ENCODE results near the gene ANXA6. TPM values are rescaled to one million over a fixed set of nuclear protein-coding genes. Genes with fewer than 3 reads are reported as not detected.

ANXA6 gene
- total RNA-seq, 1 experiment from 2014 or later = 51.9 TPM

GRCh38 chr5:151183456-151184245 is 26.1 kb upstream of the ANXA6 start:
- Histone ChIP-seq H3K4me3 (ENCODE audit: low read depth, low read length) (no peak overlapping the region), H3K36me3 (ENCODE audit: control insufficient read depth, insufficient read depth, low read length) (no peaks in the 10 kb centered on the region), H3K9me3 (no peaks in the 10 kb centered on the region), H3K4me1 (no peaks in the 10 kb centered on the region), H3K27me3 (replicated peaks; ENCODE audit: control insufficient read depth, insufficient read depth, low read length) (no peaks in the 10 kb centered on the region)
- Mint-ChIP-seq H3K4me3 (ENCODE audit: unreplicated experiment) (no peak overlapping the region), H3K4me1 (ENCODE audit: low read depth, unreplicated experiment) (no peaks in the 10 kb centered on the region), H3K9me3 (ENCODE audit: unreplicated experiment) (peaks cover 2% of the 10 kb centered on the region), H3K36me3 (ENCODE audit: insufficient read depth, unreplicated experiment) (no peaks in the 10 kb centered on the region), H3K27me3 (ENCODE audit: insufficient read depth, unreplicated experiment) (no peaks in the 10 kb centered on the region), H3K27ac (ENCODE audit: unreplicated experiment) (no peak overlapping the region)
- ChIA-PET CTCF (interaction anchor here (0.5 kb wide), 1 partner anchor 58 kb away, joined by 3 read pairs; no protein-coding TSS in a partner anchor), POLR2A (no interaction called here)
- TF ChIP-seq, protein P1, sequence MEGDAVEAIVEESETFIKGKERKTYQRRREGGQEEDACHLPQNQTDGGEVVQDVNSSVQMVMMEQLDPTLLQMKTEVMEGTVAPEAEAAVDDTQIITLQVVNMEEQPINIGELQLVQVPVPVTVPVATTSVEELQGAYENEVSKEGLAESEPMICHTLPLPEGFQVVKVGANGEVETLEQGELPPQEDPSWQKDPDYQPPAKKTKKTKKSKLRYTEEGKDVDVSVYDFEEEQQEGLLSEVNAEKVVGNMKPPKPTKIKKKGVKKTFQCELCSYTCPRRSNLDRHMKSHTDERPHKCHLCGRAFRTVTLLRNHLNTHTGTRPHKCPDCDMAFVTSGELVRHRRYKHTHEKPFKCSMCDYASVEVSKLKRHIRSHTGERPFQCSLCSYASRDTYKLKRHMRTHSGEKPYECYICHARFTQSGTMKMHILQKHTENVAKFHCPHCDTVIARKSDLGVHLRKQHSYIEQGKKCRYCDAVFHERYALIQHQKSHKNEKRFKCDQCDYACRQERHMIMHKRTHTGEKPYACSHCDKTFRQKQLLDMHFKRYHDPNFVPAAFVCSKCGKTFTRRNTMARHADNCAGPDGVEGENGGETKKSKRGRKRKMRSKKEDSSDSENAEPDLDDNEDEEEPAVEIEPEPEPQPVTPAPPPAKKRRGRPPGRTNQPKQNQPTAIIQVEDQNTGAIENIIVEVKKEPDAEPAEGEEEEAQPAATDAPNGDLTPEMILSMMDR (IDR thresholded peaks at IDR 0.05; ENCODE audit: insufficient read depth in 1 of 2, low read depth in 1 of 2, low read length in 1 of 2, severe bottlenecking in 1 of 2, unreplicated experiment in 1 of 2) = no peak
- intact Hi-C loops (cut with micrococcal nuclease; ENCODE audit: unreplicated experiment) = no loop called here
- DNase-seq = peak in 1 of 2 experiments; percentile 12
- no TSS peak for BruUV-seq (replicated peaks)

DNA sequence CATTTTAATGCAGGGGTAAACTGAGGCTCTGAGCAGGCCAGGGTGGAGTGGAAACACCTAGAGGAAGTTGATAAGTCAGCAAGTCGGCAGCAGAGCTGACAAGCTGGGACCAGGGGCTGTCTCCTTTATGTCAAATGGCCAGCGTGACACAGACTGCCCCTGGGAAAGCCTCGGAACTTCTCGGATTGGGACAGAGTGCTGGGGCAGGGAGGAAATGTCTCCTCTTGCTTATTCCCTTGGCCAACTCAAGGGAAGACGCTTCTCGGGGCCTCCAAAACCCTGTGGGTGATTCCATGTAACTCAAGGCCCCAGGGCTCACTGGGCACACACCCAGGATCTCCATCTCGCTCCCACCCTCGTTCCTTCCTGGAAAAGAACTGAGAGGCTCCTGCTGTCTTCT is 25.4 kb upstream of the ANXA6 start:
- intact Hi-C loops (cut with micrococcal nuclease; ENCODE audit: unreplicated experiment) = no loop called here
- Histone ChIP-seq H3K36me3 (ENCODE audit: control insufficient read depth, insufficient read depth, low read length) (no peaks in the 10 kb centered on the region), H3K4me3 (ENCODE audit: low read depth, low read length) (no peak overlapping the region), H3K27me3 (replicated peaks; ENCODE audit: control insufficient read depth, insufficient read depth, low read length) (no peaks in the 10 kb centered on the region), H3K4me1 (no peaks in the 10 kb centered on the region), H3K9me3 (no peaks in the 10 kb centered on the region)
- no TSS peak for BruUV-seq (replicated peaks)
- peak in 1 of 2 experiments; percentile 21 for DNase-seq
- ChIA-PET CTCF (no interaction called here), POLR2A (no interaction called here)
- Mint-ChIP-seq H3K4me3 (ENCODE audit: unreplicated experiment) (no peak overlapping the region), H3K9me3 (ENCODE audit: unreplicated experiment) (no peaks in the 10 kb centered on the region), H3K36me3 (ENCODE audit: insufficient read depth, unreplicated experiment) (no peaks in the 10 kb centered on the region), H3K27me3 (ENCODE audit: insufficient read depth, unreplicated experiment) (no peaks in the 10 kb centered on the region), H3K27ac (ENCODE audit: unreplicated experiment) (no peak overlapping the region), H3K4me1 (ENCODE audit: low read depth, unreplicated experiment) (no peaks in the 10 kb centered on the region)
- TF ChIP-seq, protein P1 (IDR thresholded peaks at IDR 0.05; ENCODE audit: insufficient read depth in 1 of 2, low read depth in 1 of 2, low read length in 1 of 2, severe bottlenecking in 1 of 2, unreplicated experiment in 1 of 2) = no peak

DNA sequence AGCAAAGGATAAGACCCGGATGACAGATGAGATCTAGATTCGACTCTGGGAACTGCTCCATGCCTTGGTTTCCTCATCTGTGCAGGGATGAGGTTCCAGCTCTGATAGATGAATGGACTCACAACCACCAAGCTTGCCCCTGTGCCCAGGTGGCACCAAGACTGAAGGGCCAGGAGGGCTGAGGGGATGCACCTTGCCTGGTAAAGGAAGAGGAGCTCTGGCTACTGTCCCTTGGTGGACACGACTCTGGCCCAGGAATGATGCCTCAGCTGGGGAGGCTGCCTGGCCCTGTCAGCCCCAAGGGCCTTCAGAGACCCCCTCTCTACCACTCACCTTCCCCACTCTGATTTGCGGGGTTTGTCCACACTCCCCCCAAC is 24.9 kb upstream of the ANXA6 start:
- no peaks in the 10 kb centered on the region for H3K27me3 ChIP-seq (replicated peaks; ENCODE audit: control insufficient read depth, insufficient read depth, low read length)
- no peaks in the 10 kb centered on the region for H3K36me3 ChIP-seq (ENCODE audit: control insufficient read depth, insufficient read depth, low read length)
- H3K27me3 Mint-ChIP-seq (ENCODE audit: insufficient read depth, unreplicated experiment) = no peaks in the 10 kb centered on the region
- TF ChIP-seq, protein P1 (IDR thresholded peaks at IDR 0.05; ENCODE audit: insufficient read depth in 1 of 2, low read depth in 1 of 2, low read length in 1 of 2, severe bottlenecking in 1 of 2, unreplicated experiment in 1 of 2) = no peak
- no peaks in the 10 kb centered on the region for H3K4me1 Mint-ChIP-seq (ENCODE audit: low read depth, unreplicated experiment)
- H3K27ac Mint-ChIP-seq (ENCODE audit: unreplicated experiment) = no peak overlapping the region
- no peak overlapping the region for H3K4me3 Mint-ChIP-seq (ENCODE audit: unreplicated experiment)
- H3K9me3 Mint-ChIP-seq (ENCODE audit: unreplicated experiment) = no peaks in the 10 kb centered on the region
- H3K9me3 ChIP-seq = no peaks in the 10 kb centered on the region
- no TSS peak for BruUV-seq (replicated peaks)
- ChIA-PET CTCF (no interaction called here), POLR2A (no interaction called here)
- intact Hi-C loops (cut with micrococcal nuclease; ENCODE audit: unreplicated experiment) = no loop called here
- no peaks in the 10 kb centered on the region for H3K4me1 ChIP-seq
- no peaks in the 10 kb centered on the region for H3K36me3 Mint-ChIP-seq (ENCODE audit: insufficient read depth, unreplicated experiment)
- no peak overlapping the region for H3K4me3 ChIP-seq (ENCODE audit: low read depth, low read length)
- DNase-seq = peak in 1 of 2 experiments; percentile 12
